GM18498 (cell line): Measurements from ENCODE around the gene COL9A2.
A peak's percentile ranks its signal among the peaks of the same experiment; 100 is the strongest.

Experiments
- ATAC-seq: cut with Tn5 transposase; IDR thresholded peaks from one replicate; pipeline ENCODE4 v1.9.1; 2021; ENCODE audit warnings: mild to moderate bottlenecking, moderate library complexity; ENCODE audit not compliant: unreplicated experiment

COL9A2 gene

GRCh38 chr1:40318970-40319621 lies 2.0 kb upstream of the COL9A2 start:
- no peak for ATAC-seq

GRCh38 chr1:40318476-40318875 lies 1.4 kb upstream of the COL9A2 start:
- no peak for ATAC-seq

DNA sequence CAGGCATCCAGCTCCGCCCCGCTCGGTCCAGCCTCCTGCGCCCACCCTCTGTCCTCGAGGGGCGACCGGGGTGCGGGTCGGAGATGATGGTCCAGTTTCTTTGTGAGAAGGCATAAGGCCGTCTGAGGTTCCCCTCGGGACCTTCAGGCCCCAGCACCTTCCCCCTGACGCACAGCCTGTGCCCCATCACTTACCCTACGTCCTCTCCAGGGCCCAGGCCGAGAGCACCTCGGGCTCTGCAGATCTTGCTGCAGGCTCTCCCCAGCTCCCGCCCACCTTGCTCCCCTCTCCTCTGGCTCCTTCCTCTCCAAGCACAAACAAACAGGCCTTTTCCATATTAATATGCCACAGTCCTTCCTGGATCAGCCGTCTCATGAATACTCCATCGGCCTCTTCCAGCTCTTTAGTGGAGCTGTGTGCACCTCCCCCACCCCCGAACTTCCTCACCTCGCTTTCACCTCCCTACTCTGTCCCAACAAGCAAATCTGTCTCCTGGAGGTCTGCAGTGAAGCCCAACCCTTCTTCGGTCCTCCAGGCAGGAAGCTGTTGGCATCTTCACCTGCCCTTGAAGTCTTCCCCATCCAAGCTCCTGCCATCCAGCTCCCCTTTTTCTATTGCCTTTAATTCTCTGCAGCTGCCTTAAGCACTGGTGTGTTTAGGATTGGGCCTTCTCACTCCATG lies 448 bp upstream of the COL9A2 start:
- no peak for ATAC-seq

DNA sequence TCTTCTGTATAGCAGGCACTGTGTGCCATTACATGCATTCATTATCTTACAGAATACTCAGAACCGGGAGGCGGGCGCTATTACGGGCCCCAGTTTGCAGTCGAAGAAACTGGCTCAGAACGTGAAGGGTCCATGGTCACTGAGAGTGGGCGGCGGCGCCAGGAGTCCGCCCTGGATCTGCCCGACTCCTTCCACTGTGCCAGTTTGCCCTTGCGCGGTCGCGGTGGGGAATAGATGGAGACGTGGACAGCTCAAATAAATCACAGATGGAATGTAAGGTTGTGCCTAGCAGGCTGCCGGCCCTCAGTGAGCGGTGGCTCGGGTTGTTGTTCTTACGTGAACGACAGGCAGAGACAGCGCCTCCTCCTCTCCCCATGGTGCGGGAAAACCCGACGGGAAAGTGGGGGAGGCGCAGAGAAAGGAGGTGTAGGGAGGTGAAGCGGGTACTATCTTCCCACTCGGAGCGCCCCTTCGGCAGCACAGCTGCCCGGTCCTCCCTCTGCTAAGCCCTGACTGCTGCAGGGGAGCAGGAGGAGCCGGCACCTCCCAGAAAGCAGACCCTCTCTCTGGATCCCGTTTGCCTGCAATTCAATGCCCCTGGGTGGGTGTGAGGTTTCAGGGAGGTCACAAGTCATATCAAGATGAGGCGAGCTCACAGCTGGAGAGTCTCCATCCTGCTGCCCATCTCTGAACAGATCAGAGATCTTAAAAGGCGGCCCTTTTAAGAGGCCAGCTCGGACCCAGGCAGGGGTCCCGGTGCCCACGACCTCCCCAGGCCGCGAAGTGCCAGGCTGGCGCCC lies 1.1 kb downstream of the COL9A2 start:
- no peak for ATAC-seq

DNA sequence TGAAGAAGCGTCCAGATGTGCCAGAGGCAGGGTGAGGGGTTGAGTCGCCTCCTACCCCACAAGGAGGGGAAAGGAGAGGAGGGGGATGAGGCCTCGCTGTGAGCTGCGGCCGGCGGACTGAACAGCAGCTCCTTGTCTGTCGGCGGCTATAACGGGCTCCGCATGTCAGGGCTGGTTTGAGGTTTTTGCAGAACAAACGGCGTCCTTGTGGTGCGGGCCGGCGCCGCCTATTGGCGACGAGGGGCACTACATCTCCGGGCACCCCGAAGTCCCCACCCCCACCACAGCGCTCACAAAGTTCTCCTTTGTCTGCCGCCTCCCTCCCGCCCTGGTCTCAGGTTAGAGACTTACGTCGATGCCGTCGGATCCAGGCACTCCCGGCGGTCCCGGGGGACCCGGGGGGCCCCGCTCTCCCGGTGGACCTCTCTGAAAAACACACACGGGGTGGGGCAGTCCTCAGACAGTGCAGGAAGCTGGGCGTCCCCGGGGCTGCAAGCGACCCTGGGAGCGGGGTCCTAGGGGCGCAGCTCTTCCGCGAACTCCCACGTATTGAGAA lies 1.8 kb downstream of the COL9A2 start:
- ATAC-seq, result peak; percentile 54

GRCh38 chr1:40314721-40315238 lies 2.3 kb downstream of the COL9A2 start:
- ATAC-seq, result no peak

GRCh38 chr1:40313958-40314720 lies 2.9 kb downstream of the COL9A2 start:
- no peak for ATAC-seq

GRCh38 chr1:40313329-40313957 lies 3.6 kb downstream of the COL9A2 start:
- no peak for ATAC-seq

DNA sequence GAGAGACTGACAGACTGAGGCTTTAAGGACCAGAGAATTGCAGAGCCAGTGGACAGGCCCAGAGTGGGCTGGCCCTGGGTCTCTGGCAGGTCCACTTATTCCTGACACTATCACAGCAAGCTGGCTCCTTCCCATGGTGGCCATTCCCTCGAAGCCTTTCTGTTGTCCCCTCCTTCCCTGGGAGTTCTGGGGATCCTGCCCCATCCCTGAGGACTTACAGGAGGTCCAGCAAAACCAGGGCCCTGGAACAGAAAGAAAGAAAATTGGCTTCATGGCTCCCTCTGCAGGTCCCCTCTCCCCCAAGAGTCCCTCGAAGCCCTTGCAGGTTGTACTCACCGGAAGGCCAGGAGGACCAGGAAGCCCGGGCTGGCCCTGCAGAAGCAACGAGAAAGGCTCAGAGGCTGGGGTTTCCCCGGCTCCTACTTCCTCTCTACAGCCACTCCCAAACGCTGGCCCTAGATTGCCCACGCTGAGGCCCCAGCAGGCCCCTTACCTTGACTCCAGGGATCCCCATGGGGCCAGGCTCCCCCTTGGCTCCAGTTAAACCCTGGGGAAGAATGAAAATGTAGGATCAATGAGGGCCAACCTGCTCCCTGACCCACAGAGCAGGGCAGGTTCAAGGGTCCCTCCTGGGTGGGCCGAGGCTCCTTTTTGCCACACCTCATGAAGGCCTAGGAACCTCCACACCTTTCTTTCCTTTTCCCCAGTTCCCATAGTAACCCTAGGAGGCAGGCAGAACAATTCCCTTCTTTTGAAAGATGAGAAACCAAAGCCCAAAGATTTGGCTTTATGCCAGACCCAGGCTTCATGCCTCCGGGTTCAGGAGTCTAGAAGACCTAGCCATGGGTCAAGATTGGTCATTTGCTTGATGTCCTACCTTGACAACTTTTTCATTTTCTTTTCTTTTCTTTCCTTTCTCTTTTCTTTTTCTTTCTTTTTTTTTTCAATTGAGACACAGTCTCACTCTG lies 4.6 kb downstream of the COL9A2 start:
- ATAC-seq, result peak; percentile 44

GRCh38 chr1:40311692-40312091 lies 5.4 kb downstream of the COL9A2 start:
- ATAC-seq, result no peak

GRCh38 chr1:40310983-40311642 lies 6.0 kb downstream of the COL9A2 start:
- ATAC-seq, result no peak

DNA sequence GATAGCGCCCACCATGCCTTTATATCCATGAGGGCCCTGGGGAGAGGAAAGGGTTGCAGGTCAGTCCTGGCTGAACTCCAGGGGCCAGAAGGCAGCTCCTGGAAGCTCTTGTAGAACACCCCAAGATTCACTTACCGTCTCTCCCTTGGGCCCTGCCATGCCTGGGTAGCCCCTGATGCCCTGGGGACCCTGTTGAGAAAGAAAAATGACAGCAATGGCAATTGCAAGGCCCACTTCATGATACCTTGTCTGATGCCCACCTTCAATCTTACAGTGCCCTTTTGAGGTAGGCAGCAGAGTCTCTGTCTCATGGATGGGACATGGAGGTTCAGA lies 7.0 kb downstream of the COL9A2 start:
- ATAC-seq, result no peak

- ATAC-seq, result no peak
These were observed 7.5 kb downstream of the COL9A2 start for GRCh38 chr1:40309374-40310128.

DNA sequence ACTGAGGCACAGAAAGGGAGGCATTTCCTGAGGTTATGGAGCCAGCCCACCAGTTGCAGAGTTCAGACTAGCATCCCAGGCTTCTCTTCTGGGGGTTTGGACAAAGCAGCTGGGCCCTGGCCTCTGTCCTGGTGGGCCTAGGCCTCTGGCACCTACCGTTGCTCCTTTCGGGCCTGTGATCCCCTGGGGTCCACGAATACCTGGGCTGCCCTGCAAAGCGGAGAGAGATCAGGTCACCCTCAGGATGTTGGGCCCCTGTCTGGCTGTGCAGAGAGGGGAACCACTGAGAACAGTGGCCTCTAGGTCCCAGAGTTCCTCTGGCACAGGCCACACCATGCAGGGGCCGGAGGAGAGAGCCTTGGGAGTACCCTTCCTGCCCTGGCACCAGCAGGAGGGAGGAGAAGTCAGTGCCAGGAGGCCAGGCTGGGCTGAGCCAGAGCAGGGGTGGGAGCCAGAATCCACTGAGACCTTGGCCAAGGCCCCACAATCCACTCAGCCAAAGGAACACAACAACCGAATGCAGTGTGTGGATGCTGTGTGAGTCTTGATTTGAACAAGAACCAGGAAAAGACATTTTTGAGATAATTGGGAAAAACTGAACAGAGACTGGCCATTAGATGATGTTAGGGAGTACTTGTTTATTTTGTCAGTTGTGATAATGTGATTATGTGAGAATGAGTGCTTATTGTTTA lies 8.9 kb downstream of the COL9A2 start:
- ATAC-seq, result no peak

- ATAC-seq, result no peak
These were observed 9.9 kb downstream of the COL9A2 start for GRCh38 chr1:40307186-40307585.

- no peak for ATAC-seq
These were observed 10.8 kb downstream of the COL9A2 start for GRCh38 chr1:40306296-40306695.

- no peak for ATAC-seq
These were observed 11.2 kb downstream of the COL9A2 start for GRCh38 chr1:40305871-40306270.
